Activated T-cell treated with anti-CD3 and anti-CD28 coated beads, Interleukin-2, amount 50 U/mL, for 4 hours (primary cell): ENCODE results near the gene WNT5B. TPM values are rescaled to one million over a fixed set of nuclear protein-coding genes. Genes with fewer than 3 reads are reported as not detected.
"Not testable (repeated sequence)": the region's sequence is repeated elsewhere in the genome, so short reads cannot be mapped to it uniquely, and the experiment has no call there.

Experiments used
- ATAC-seq, 2 donors: fragments of 200-7000 bp; cut with Tn5 transposase; one replicate each; pipeline ENCODE4 v1.10.0; 2021
- DNase-seq: peaks from one replicate; pipeline ENCODE4 v3.0.0-alpha.2; 2020
- H3K27me3 Mint-ChIP-seq: one replicate; pipeline ENCODE4 v1.8.0; 2021; ENCODE audit warnings: low read depth, mixed read lengths
- H3K36me3 Mint-ChIP-seq: one replicate; pipeline ENCODE4 v1.8.0; 2022; ENCODE audit warnings: mixed read lengths; ENCODE audit not compliant: insufficient read depth
- H3K4me1 Mint-ChIP-seq: one replicate; pipeline ENCODE4 v1.8.0; 2021; ENCODE audit warnings: low read depth, mixed read lengths
- H3K4me3 Mint-ChIP-seq: one replicate; pipeline ENCODE4 v1.8.0; 2021; ENCODE audit warnings: mild to moderate bottlenecking, moderate library complexity, mixed read lengths
- H3K9me3 Mint-ChIP-seq: one replicate; pipeline ENCODE4 v1.8.0; 2021; ENCODE audit warnings: mixed read lengths
- total RNA-seq, 3 donors: library from RNA; stranded (reverse); gene quantifications; one replicate each; pipeline ENCODE4 v1.2.1, GENCODE V29; 2021

WNT5B gene
- total RNA-seq, 3 donors from 2014 or later, result 0.13 TPM; not detected in 2

DNA sequence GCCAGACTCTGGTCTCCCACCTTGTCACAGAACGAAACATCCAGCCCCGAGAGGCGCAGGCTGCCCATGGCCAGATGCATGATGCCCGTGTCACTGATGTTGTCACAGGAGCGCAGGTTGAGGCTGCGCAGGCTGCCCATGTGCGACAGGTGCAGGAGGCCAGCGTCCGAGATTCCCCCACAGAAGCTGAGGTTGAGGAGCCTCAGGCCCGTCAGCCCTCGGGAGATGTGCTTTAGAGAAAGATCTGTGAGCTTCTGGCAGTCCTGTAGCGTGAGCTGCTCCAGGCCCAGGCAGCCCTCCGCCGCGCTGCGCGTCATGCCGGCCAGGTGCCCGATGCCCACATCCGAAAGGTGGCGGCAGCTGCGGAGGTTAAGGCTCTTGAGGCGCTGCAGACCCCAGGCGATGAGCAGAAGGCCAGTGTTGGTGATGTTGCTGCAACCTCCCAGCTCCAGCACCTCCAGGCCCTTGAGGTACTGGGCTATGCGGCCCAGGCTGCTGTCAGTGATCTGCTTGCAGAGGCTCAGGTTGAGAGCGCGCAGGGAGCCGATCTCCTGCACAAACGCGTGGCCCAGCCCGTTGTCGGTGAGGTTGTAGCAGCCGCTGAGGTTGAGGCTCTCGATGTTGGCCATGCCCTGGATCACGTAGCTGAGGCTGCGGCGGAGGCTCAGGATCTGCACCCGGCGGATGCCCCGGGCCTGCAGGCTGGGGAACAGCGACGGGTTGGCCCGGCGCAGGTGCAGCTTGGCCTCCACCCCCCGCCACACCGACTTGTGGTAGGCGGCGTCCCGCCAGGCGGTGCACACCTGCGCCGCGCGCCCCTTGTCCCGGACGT lies 35.6 kb upstream of the WNT5B start:
- no peaks in the 10 kb centered on the region for H3K27me3 Mint-ChIP-seq
- H3K4me3 Mint-ChIP-seq, result peak overlapping the region; percentile 95
- peak; percentile 9 to 31 for ATAC-seq
- H3K9me3 Mint-ChIP-seq, result no peaks in the 10 kb centered on the region
- peak; percentile 39 for DNase-seq
- H3K4me1 Mint-ChIP-seq, result peaks cover 61% of the 10 kb centered on the region
- H3K36me3 Mint-ChIP-seq, result peaks cover 11% of the 10 kb centered on the region

DNA sequence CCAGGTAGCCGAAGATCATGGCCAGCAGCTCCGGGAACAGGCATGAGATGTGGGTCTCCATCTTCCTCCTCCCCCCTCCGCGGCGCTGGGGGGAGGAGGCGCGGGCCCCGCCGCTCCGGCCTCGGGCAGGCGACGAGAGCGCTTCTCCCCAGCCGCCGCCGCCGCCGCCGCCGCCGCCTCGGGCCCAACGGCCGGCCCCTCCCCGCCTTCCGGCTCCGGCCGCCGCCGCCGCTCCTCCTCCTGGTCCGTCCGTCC lies 35.1 kb upstream of the WNT5B start:
- no peak for ATAC-seq
- H3K36me3 Mint-ChIP-seq, result peaks cover 6% of the 10 kb centered on the region
- H3K4me3 Mint-ChIP-seq, result peak overlapping the region; percentile 95
- no peak for DNase-seq
- no peaks in the 10 kb centered on the region for H3K27me3 Mint-ChIP-seq
- peaks cover 56% of the 10 kb centered on the region for H3K4me1 Mint-ChIP-seq
- H3K9me3 Mint-ChIP-seq, result no peaks in the 10 kb centered on the region

DNA sequence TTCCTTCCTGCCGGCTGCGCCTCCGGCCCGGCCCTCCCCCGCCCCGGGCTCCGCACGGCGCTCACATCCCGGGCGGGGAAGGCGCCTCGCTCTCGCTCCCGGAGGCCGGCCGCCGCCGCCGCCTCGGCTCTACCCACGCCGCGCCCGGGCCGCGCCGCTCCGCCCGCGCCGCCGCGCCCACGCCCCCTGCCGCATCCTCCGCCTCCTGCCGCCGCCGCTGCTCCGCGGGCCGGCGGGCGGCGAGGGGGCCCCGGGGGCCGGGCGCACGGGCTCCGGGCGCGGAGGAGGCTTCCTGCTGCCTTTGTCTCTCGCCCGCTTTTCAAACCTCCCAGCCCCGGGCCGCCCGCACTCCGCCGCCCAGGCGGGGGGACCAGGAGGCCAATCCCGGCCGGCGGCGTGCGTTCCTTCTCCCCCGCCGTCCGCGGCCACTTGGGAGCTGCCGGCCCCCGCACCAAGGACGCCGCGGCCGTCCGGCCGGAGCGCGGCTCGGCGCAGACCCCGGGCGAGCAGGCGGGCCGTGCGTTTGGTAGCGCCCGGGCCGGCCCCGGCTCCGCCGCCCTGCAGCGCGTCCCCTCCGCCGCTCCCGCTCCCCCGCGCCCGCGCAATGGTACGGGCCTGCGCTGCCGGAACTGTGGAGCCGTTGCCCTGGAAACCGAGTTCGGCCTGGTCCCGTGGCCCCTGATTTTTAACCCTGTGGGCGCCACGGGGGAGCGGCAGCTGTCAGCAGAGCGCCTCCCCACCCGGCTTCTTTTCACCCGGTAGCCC lies 34.6 kb upstream of the WNT5B start, which contains the start of gene FBXL14:
Gene FBXL14, minus strand, starts transcription at position 321 of the 765 bp plus-strand sequence. CDS start 515 bp downstream, outside the sequence.
- H3K4me1 Mint-ChIP-seq, result peaks cover 53% of the 10 kb centered on the region
- H3K36me3 Mint-ChIP-seq, result peaks cover 6% of the 10 kb centered on the region
- H3K4me3 Mint-ChIP-seq, result peak within 1 kb of the TSS; percentile 95
- H3K27me3 Mint-ChIP-seq, result no peaks in the 10 kb centered on the region
- DNase-seq, result peak; percentile 81
- H3K9me3 Mint-ChIP-seq, result no peaks in the 10 kb centered on the region
- peak; percentile 74 to 75 for ATAC-seq

DNA sequence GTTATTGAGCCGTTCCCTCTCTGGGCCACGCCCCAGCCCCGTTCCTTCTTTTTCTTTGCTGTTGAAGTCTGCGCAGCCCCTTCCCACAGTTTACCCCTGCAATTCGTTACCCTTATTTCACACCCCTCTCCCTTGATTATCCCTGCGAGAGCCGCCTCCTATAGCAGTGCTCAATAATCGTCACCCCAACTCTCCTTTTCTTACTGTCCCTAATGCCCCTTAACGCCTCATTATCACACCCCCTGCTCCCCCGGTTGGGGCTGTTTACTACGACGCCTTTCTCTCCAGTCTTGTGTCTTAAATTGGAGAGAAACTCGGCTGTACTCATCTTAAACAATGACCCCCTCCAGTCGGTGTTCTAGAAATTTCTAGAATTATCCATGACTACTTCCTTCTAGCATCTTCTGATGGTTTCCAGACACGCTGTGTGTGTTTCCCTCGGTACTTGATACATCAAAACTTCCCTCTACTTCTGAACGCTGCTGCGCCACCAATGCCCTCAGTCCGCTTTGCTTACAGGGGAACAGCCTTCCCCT lies 33.9 kb upstream of the WNT5B start:
- DNase-seq (no peak), ATAC-seq (no peak)

DNA sequence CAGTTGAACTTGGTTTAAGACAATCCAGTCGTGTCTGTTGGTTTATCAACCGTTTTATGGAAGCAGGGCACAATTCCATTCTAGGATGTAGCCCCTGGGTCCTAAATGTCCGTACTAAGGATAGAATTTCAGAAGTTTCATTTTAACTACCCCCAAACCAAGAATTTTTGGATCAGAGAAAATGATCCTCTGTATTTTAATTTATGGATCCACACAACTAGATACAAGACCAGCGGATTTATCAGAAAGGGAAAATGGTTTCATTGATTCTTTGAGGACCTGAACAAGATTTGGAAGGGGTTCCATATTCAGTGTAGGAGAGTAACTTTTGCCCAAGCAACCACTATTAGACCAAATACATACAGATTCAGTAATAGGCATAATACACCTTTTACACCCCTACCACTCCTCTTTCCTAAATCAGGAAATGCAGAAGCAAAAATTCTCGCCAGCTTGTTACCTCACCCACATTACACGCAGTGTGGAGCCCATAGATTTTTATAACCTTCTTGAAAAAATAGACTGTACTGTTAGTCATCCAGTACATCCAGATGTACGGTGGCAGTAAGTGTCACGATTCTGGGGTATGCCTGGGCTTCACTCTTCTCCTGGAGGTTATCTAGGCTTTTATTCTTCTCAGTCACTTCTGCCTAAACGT lies 33.2 kb upstream of the WNT5B start:
- H3K4me1 Mint-ChIP-seq, result peaks cover 41% of the 10 kb centered on the region
- no peak for DNase-seq
- no peak for ATAC-seq
- peaks cover 2% of the 10 kb centered on the region for H3K36me3 Mint-ChIP-seq
- no peaks in the 10 kb centered on the region for H3K27me3 Mint-ChIP-seq
- H3K9me3 Mint-ChIP-seq, result no peaks in the 10 kb centered on the region
- H3K4me3 Mint-ChIP-seq, result peak overlapping the region; percentile 89

More for the DNA sequence above, 33.9 kb upstream of the WNT5B start:
- Mint-ChIP-seq H3K4me1 (peaks cover 46% of the 10 kb centered on the region), H3K9me3 (no peaks in the 10 kb centered on the region), H3K4me3 (peak overlapping the region; percentile 89), H3K36me3 (peaks cover 6% of the 10 kb centered on the region), H3K27me3 (no peaks in the 10 kb centered on the region)

DNA sequence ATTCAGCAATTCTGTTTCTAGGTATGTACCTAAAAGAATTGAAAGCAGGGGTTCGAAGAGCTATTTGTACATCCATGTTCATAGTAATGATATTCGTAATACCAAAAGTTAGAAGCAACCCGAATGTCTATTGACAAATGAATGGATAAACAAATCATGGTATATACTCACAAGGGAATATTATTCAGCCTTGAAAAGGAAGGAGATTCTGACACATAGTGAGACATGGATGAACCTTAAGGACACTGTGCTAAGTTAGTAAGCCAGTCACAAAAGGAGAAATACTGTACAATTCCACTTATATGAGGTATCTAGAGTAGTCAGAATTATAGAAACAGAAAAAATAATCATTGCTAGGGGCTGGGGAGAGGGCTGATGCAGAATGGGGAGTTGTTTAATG lies 30.3 kb upstream of the WNT5B start:
- Mint-ChIP-seq H3K4me3 (no peak overlapping the region), H3K27me3 (no peaks in the 10 kb centered on the region), H3K9me3 (no peaks in the 10 kb centered on the region), H3K4me1 (peaks cover 37% of the 10 kb centered on the region), H3K36me3 (no peaks in the 10 kb centered on the region)
- DNase-seq (no peak), ATAC-seq (no peak)

DNA sequence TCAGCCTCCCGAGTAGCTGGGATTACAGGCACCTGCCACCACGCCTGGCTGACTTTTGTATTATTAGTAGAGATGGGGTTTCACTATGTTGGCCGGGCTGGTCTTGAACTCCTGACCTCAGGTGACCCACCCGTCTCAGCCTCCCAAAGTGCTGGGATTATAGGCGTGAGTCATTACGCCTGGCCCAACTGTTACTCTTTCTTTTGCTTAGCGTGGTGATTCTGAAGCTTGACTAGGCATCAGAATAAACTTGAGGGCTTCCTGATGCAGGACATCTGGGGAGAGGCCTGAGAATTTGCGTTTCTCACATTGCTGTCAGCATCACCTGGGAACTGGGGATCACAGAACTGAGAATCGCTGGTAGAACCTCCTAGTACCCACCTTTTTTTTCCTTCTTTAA lies 26.3 kb upstream of the WNT5B start:
- H3K4me3 Mint-ChIP-seq, H3K36me3 Mint-ChIP-seq, DNase-seq, H3K27me3 Mint-ChIP-seq, H3K9me3 Mint-ChIP-seq, ATAC-seq: not testable (repeated sequence)
- H3K4me1 Mint-ChIP-seq, result peaks cover 35% of the 10 kb centered on the region

DNA sequence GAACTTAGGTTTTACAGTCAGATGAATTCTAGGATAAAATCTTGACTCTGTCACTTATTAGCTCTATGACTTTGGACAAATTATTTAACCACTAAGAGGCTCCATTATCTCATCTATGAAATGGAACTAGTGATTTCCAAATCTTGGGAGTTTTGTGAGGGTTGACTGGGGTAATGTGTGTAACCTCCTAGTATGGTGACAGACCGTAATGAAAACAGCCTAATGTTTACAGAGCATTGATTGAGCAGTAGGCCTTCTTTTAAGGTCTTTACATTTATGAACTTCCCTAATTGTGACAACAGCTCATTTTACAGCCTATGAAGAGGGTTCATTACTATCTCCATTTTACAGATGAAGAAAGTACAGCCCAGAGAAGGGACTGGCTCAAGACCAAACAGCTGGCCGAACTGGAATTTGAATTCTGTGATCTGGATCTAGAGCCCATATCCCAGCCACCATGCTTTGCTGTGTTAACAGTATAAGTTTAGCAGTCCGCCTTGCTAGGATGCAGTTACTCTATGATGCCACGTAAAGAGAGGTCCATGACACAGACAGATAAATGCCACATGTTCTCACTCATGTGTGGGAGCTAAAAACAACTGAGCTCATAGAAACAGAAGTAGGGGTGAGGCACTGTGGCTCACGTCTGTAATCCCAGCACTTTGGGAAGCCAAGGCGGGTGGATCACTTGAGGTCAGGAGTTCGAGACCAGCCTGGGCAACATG lies 25.6 kb upstream of the WNT5B start:
- no peak for DNase-seq
- Mint-ChIP-seq H3K9me3 (no peaks in the 10 kb centered on the region), H3K4me1 (peaks cover 35% of the 10 kb centered on the region), H3K36me3 (no peaks in the 10 kb centered on the region), H3K27me3 (no peaks in the 10 kb centered on the region), H3K4me3 (no peak overlapping the region)
- no peak for ATAC-seq

DNA sequence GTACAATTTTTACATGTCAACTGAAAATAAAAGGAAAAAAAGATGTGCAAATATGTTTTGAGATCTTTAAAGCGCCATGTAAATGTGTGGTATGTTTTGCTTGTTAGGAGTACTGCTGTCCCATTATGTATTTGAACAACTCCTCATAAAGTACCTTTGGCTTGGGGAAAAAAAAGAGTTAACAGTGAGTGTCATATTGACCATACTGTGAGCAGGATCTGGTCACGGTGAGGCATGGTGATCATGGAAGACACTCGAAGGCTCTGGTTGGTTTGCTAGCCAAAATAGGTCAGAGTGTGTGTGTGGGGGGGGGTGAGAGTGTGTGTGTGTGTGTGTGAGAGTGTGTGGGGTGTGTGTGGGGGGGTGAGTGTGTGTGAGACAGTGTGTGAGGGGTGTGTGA lies 24.6 kb upstream of the WNT5B start:
- Mint-ChIP-seq H3K36me3 (no peaks in the 10 kb centered on the region), H3K9me3 (no peaks in the 10 kb centered on the region), H3K4me1 (peaks cover 35% of the 10 kb centered on the region), H3K27me3 (no peaks in the 10 kb centered on the region), H3K4me3 (no peak overlapping the region)
- ATAC-seq, result no peak
- DNase-seq, result no peak

DNA sequence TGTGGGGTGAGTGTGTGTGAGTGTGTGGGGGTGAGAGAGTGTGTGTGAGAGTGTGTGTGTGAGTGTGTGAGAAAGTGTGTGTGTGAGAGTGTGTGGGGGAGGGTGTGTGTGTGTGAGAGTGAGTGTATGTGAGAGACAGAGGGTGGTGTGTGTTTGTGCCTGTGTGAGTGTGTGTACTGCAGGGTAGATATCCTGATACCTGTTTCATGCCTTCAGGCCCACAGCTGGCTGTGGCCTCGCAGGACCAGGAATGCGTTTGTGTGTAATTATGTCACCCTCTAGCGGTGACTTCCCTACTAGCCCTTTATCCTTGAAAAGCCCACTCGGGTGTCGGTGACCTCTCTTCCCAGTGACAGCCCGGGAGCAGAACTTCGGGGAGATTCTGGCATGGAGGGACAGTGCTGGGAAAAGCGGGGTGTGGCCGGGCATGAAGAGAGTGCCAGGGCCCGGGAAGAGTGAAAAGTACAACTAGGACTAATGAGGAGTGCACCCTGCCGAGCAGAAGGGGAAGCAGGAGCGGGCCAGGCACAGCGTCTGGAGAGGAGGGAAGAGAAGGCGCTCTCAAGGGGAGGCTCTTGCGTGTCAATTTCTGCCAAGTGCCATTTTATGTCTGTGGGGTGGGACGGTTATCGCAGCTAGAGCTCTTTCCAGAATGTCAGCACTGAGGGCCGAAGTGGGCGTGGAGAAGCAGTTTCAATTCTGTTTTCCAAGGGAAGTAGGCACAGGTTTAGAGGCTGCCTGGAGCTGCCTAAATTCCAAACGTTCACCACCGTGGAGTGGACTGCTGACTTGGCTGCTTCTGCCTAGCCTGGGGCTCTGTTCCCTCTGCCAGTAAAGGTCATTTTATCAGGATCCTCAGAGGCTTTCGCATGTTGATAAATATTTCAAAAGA lies 23.7 kb upstream of the WNT5B start:
- Mint-ChIP-seq H3K4me3 (peak overlapping the region; percentile 76), H3K4me1 (peaks cover 35% of the 10 kb centered on the region), H3K36me3 (no peaks in the 10 kb centered on the region), H3K9me3 (no peaks in the 10 kb centered on the region), H3K27me3 (no peaks in the 10 kb centered on the region)
- ATAC-seq (peak; percentile 59 to 60), DNase-seq (peak; percentile 47)

DNA sequence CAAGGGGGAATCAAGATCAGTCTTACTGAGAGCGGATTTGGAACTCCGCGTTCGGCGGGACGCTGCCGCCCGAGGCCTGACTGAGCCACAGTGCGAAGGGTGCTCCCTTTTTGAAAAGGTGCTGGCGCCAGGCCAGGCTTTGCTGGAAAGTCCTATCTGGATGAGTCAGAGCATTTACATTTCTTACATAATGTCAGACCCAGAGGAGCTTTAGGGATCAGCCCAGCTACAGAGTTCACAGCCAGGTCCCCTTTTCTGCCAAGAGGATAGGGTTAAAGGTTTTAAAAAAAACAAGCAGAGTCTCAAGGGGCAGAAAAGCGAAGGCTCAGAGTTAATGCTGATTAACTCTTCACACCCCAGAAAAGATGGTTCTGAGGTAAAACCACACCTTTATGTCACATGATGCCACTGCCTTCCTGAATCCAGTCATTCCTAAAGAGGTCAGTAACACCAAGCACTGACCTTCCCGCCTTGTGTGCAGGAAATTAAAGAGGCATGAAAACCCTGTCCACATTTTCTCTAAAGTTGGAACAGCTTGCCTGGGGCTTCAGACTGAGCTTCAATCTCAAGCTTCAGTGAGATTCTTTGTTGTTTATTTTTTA lies 22.9 kb upstream of the WNT5B start:
- Mint-ChIP-seq H3K9me3 (no peaks in the 10 kb centered on the region), H3K27me3 (peaks cover 1% of the 10 kb centered on the region), H3K4me1 (peaks cover 33% of the 10 kb centered on the region), H3K36me3 (no peaks in the 10 kb centered on the region), H3K4me3 (peak overlapping the region; percentile 76)
- DNase-seq, result peak; percentile 75
- ATAC-seq, result peak; percentile 51 to 63

DNA sequence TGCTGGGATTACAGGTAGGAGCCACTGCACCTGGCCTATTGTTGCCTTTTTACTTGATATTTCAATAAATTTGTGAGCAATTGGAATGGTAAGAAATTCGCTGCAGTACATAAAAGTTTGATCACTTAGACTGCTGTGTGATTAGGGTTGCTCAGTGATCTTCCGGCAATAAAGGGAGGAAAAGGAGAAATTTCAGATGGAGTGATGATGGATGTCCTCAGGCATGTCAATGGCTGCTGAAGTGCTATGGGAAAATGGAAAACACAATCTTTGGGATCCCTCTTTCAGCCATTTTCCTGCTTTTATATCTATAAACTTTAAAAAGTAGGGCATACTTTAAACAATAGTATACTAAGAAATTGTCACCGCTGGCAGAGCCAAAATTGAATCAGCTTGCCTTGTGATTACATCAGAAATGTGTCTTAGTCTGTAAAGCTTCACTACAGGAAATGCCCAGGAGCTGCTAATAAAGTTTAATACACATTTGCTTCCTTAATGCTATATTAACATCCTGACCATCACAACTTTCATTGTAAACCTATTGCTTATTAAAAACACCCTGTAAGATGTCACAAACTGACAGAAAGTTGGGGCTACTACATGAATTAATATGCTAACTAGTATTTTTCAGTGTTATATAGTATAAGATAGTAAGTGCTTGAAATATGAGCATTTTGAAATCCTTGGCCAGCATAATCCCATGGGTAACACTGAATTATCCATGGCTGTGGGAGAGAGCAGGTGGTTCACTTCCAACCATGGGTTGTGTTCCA lies 20.9 kb upstream of the WNT5B start:
- peaks cover 18% of the 10 kb centered on the region for H3K4me1 Mint-ChIP-seq
- H3K9me3 Mint-ChIP-seq, result no peaks in the 10 kb centered on the region
- no peaks in the 10 kb centered on the region for H3K36me3 Mint-ChIP-seq
- DNase-seq (no peak), ATAC-seq (no peak)
- no peak overlapping the region for H3K4me3 Mint-ChIP-seq
- H3K27me3 Mint-ChIP-seq, result peaks cover 1% of the 10 kb centered on the region
